Measurements from ENCODE around the gene BMP7. TPM values are rescaled to one million over a fixed set of nuclear protein-coding genes. Genes with fewer than 3 reads are reported as not detected.

Gene BMP7
- total RNA-seq, result 1 to 10 TPM; 1.7 to 2.8 (median 2.0) TPM
- long read RNA-seq, donor 1, full-length matches to known transcripts, result 7 of 7 reads
- long read RNA-seq, donor 1, partial matches to known transcripts, result 0 of 7 reads
- long read RNA-seq, donor 1, other reads (novel, unspliced or antisense), result 0 of 7 reads
- long read RNA-seq, donor 2, result 0 reads

DNA sequence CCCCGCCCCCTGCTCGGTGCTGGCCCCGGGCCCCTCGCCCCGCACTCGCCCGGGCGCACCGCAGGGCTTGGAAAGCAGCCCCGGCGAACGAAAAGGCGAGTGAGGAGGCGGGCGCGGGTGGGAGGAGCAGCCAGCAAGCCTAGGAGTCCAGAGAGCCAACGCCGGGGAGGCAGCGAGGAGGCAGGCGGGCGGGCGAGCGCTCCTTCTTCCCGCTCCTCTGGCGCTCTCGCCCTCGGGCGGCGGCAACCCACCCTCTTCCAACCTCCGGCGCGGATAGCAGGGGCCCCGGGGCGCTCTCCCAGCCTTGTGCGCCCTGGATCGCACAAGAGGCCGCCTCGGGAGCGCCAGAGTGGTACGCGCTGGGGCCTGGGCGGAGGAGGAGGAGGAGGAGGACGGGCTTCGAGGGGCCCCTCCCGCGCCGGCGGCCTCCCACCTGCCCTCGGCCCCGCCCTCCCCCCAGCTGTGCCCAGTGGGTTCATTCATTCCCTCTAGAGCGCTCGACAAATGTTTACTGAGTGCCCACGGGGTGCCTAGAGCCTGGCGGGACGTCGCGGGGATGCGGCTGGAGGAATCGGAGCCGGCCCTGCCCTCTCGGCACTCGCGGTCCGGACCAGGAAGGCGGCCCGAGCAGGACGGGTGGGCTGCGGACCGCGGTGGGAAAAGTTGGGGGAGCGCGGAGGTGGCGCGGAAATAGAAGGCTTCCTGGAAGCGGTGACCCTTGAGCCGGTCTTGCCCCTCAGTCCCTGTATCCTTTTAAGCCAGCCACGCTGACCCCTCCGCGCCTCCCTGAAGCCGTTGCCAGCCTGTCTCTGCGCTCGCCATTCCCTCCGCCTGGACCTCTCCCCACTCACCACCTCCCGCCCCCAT, at the start of gene BMP7:
Gene BMP7, minus strand, starts transcription at position 351 of the 867 bp plus-strand sequence. CDS start 519 bp downstream, outside the sequence.
- Histone ChIP-seq H3K4me1 (ENCODE audit: low read depth) (peaks cover 3% of the 10 kb centered on the region), H3K9me3 (no peaks in the 10 kb centered on the region), H3K4me3 (no peak within 1 kb of the TSS), H3K36me3 (ENCODE audit: low read depth) (no peaks in the 10 kb centered on the region)
- no peak for DNase-seq
- no peak for TF ChIP-seq CTCF (IDR thresholded peaks at IDR 0.05)
- peak; percentile 49 for ATAC-seq
- intact Hi-C loops (cut with DNase I, micrococcal nuclease), result no loop called here

DNA sequence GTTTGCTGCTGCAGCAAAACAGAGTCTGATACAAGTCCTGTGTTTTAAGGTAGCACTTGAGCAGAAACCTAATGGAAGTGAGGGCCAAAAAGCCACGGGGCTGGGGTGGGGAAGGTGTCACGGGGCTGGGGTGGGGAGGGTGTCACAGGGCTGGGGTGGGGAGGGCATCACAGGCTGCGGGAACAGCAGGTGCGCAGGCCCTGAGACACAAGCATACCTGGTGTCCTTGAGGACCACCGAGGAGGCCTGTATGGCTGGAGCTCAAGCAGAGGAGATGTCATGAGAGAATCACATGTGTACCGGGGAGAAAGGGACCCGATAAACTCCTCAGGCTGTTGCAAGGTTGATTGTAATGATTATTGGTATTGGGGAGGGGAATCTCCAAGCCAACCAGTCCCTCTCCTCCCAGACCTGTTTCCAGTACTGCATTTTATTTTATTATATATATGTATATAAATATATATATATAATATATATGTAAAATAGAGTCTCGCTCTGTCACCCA, 49.6 kb upstream of the BMP7 start:
- Histone ChIP-seq H3K4me3 (no peak overlapping the region), H3K4me1 (ENCODE audit: low read depth) (no peaks in the 10 kb centered on the region), H3K9me3 (no peaks in the 10 kb centered on the region), H3K36me3 (ENCODE audit: low read depth) (no peaks in the 10 kb centered on the region)
- ATAC-seq (no peak), DNase-seq (no peak)
- TF ChIP-seq CTCF (IDR thresholded peaks at IDR 0.05), result no peak
- intact Hi-C loops (cut with DNase I, micrococcal nuclease), result no loop called here

GRCh38 chr20:57315083-57315975, 48.9 kb upstream of the BMP7 start:
- Histone ChIP-seq H3K4me3 (no peak overlapping the region), H3K36me3 (ENCODE audit: low read depth) (no peaks in the 10 kb centered on the region), H3K4me1 (ENCODE audit: low read depth) (no peaks in the 10 kb centered on the region), H3K9me3 (no peaks in the 10 kb centered on the region)
- peak; percentile 81 for ATAC-seq
- DNase-seq, result no peak
- intact Hi-C loops (cut with DNase I, micrococcal nuclease), result no loop called here
- TF ChIP-seq CTCF (IDR thresholded peaks at IDR 0.05), result no peak

DNA sequence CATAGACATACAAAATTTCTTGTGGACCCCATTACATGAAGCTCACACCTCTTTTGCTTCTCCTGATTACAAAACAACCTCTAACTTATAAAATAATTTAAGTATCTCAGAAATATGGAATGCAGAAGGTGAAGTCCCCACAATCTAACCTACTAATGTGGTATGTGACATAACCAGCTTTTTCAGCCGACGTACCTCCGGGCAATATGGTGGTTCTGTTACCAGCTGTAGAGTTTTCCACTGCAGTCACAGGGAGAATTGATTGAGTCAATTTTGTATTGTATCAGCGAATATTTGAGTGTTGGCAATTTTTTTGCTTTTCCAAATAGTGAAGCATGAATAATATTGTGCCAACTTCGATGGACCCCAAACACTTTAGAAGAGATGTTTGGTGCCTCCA, 47.5 kb upstream of the BMP7 start:
- H3K4me3 ChIP-seq, result no peak overlapping the region
- intact Hi-C loops (cut with DNase I, micrococcal nuclease), result no loop called here
- no peaks in the 10 kb centered on the region for H3K4me1 ChIP-seq (ENCODE audit: low read depth)
- H3K9me3 ChIP-seq, result no peaks in the 10 kb centered on the region
- H3K36me3 ChIP-seq (ENCODE audit: low read depth), result no peaks in the 10 kb centered on the region
- TF ChIP-seq CTCF (IDR thresholded peaks at IDR 0.05), result no peak
- DNase-seq (no peak), ATAC-seq (no peak)

GRCh38 chr20:57313230-57313629, 46.8 kb upstream of the BMP7 start:
- TF ChIP-seq CTCF (IDR thresholded peaks at IDR 0.05), result no peak
- no peak for DNase-seq
- H3K4me1 ChIP-seq (ENCODE audit: low read depth), result no peaks in the 10 kb centered on the region
- no peaks in the 10 kb centered on the region for H3K36me3 ChIP-seq (ENCODE audit: low read depth)
- intact Hi-C loops (cut with DNase I, micrococcal nuclease), result no loop called here
- H3K9me3 ChIP-seq, result no peaks in the 10 kb centered on the region
- H3K4me3 ChIP-seq, result no peak overlapping the region
- no peak for ATAC-seq

Data from mucosa of descending colon (tissue), 3 donors.